Measurements from ENCODE around the gene MRPL34.

- no peak for TF ChIP-seq CTCF (conservative IDR thresholded peaks at IDR 0.05 in 1 of 2, IDR thresholded peaks at IDR 0.05 in 1 of 2; ENCODE audit: low read depth in 1 of 2, low read length in 2 of 2)
- no peak for TF ChIP-seq EZH2 (IDR thresholded peaks at IDR 0.05; ENCODE audit: low read length, missing control alignments)
Observed at GRCh38 chr19:17266589-17266974, 39.1 kb upstream of the MRPL34 start.
